GM21576 (cell line): ENCODE data around the gene NRG2.

Source experiments
- ATAC-seq: cut with Tn5 transposase; IDR thresholded peaks from one replicate; pipeline ENCODE4 v1.9.1; 2021; ENCODE audit warnings: mild to moderate bottlenecking, moderate library complexity; ENCODE audit not compliant: unreplicated experiment

The NRG2 gene

GRCh38 chr5:139864716-139865483 lies 178.2 kb downstream of the NRG2 start:
- ATAC-seq = no peak

- peak; percentile 60 for ATAC-seq
Observed at GRCh38 chr5:139863855-139864558, 179.1 kb downstream of the NRG2 start.

GRCh38 chr5:139863361-139863760 lies 179.7 kb downstream of the NRG2 start:
- ATAC-seq = no peak

- no peak for ATAC-seq
Observed at GRCh38 chr5:139862803-139863202, 180.3 kb downstream of the NRG2 start.

GRCh38 chr5:139862313-139862712 lies 180.8 kb downstream of the NRG2 start:
- no peak for ATAC-seq

GRCh38 chr5:139861889-139862207 lies 181.3 kb downstream of the NRG2 start:
- ATAC-seq = no peak

- ATAC-seq = no peak
Observed at GRCh38 chr5:139861021-139861888, 181.8 kb downstream of the NRG2 start.

- no peak for ATAC-seq
Observed at GRCh38 chr5:139859013-139859412, 184.1 kb downstream of the NRG2 start.

GRCh38 chr5:139856714-139857113 lies 186.4 kb downstream of the NRG2 start:
- ATAC-seq = no peak

GRCh38 chr5:139855946-139856540 lies 187.1 kb downstream of the NRG2 start:
- ATAC-seq = no peak

GRCh38 chr5:139855451-139855850 lies 187.6 kb downstream of the NRG2 start:
- ATAC-seq = no peak

GRCh38 chr5:139854953-139855352 lies 188.1 kb downstream of the NRG2 start:
- ATAC-seq = no peak

- no peak for ATAC-seq
Observed at GRCh38 chr5:139854029-139854605, 189.0 kb downstream of the NRG2 start.

GRCh38 chr5:139852696-139853095 lies 190.4 kb downstream of the NRG2 start:
- no peak for ATAC-seq

GRCh38 chr5:139851558-139851957 lies 191.5 kb downstream of the NRG2 start:
- no peak for ATAC-seq

GRCh38 chr5:139850423-139851016 lies 192.6 kb downstream of the NRG2 start:
- ATAC-seq = no peak

GRCh38 chr5:139849942-139850341 lies 193.2 kb downstream of the NRG2 start:
- ATAC-seq = no peak

GRCh38 chr5:139849501-139849900 lies 193.6 kb downstream of the NRG2 start:
- ATAC-seq = no peak

GRCh38 chr5:139848508-139849100 lies 194.5 kb downstream of the NRG2 start:
- peak; percentile 7 for ATAC-seq
